K562 (cell line): Measurements from ENCODE around the gene DLGAP1. TPM values are rescaled to one million over a fixed set of nuclear protein-coding genes. Genes with fewer than 3 reads are reported as not detected.

Experiments used
- ATAC-seq: fragments of 200-7000 bp; cut with Tn5 transposase; 3 replicates; pipeline ENCODE4 v1.9.1; 2020; ENCODE audit warnings: moderate library complexity
- BruUV-seq: library from RNA; stranded (reverse); fragments of 400-500 nt; replicated peaks from 2 replicates; lab custom pipeline; 2021; lab: Mats Ljungman, UMichigan
- CTCF ChIA-PET: fragments of 300-600 bp; formaldehyde crosslinking; extraction: SDS; loops from one replicate; lab custom pipeline; 2021; ENCODE audit warnings: low intra/inter-chr PET ratio; lab: Yijun Ruan, JAX
- POLR2A ChIA-PET: fragments of 300-600, 350-650 bp; sonication (Branson Sonifier 250); formaldehyde crosslinking; extraction: SDS; loops from one replicate; lab custom pipeline; 2021; ENCODE audit warnings: antibody characterized with exemption, inconsistent platforms; lab: Yijun Ruan, JAX
- DNase-seq, 4 experiments: peaks; one replicate each; pipeline versions ENCODE4 v3.0.0 to v3.0.0-alpha.2; 2011 to 2018; ENCODE audit warnings: low spot score in 3 of 4, mixed read lengths in 3 of 4; ENCODE audit errors: extremely low read depth in 1 of 4
- FAIRE-seq: peaks from 2 replicates; lab custom pipeline; 2011; peaks lifted over from hg19 to GRCh38; lab: Jason Lieb, UNC
- H2AFZ ChIP-seq: 2 replicates; pipeline ENCODE4 v1.6.0; 2011; ENCODE audit warnings: low read depth, low read length, control low read depth, inconsistent platforms
- H3K27ac ChIP-seq: fragments of 200-600 bp; 3 replicates; pipeline ENCODE4 v1.8.0; 2011; ENCODE audit warnings: low read depth, mild to moderate bottlenecking, control low read depth, inconsistent platforms, low read length, moderate library complexity, mixed read lengths; ENCODE audit errors: extremely low read depth
- H3K27me3 ChIP-seq, 2 experiments: fragments of 300-600 bp in 1 of 2; 2 replicates in 1 of 2; 3 replicates in 1 of 2; pipeline versions ENCODE4 v1.6.0 to v1.8.0; 2011; ENCODE audit warnings: inconsistent platforms in 2 of 2, low read length in 2 of 2, mild to moderate bottlenecking in 1 of 2, mixed read lengths in 1 of 2, moderate library complexity in 1 of 2; ENCODE audit not compliant: control insufficient read depth in 2 of 2, insufficient read depth in 2 of 2
- H3K36me3 ChIP-seq: fragments of 300-600 bp; 3 replicates; pipeline ENCODE4 v1.8.0; 2011; ENCODE audit warnings: mild to moderate bottlenecking, low read length, inconsistent platforms; ENCODE audit not compliant: control insufficient read depth, insufficient read depth
- H3K4me1 ChIP-seq, 2 experiments: fragments of 200-600 bp in 1 of 2; replicated peaks in 1 of 2; 2 replicates in 1 of 2; 3 replicates in 1 of 2; pipeline versions ENCODE4 v1.5.1 to v1.8.0; 2011; ENCODE audit warnings: inconsistent platforms in 2 of 2, low read length in 2 of 2, mild to moderate bottlenecking in 1 of 2, mixed read lengths in 1 of 2, moderate library complexity in 1 of 2; ENCODE audit not compliant: control insufficient read depth in 2 of 2, insufficient read depth in 2 of 2
- H3K4me2 ChIP-seq: 2 replicates; pipeline ENCODE4 v1.6.1; 2011; ENCODE audit warnings: low read length, control low read depth, inconsistent platforms, mixed read lengths; ENCODE audit not compliant: insufficient read depth
- H3K4me3 ChIP-seq: fragments of 200-600 bp; sonication (generic), shearing (Covaris generic); 2 replicates; pipeline ENCODE4 v1.5.1; 2016; ENCODE audit warnings: control low read depth, inconsistent platforms
- H3K79me2 ChIP-seq: fragments of 200-600 bp; 3 replicates; pipeline ENCODE4 v1.8.0; 2011; ENCODE audit warnings: low read length, inconsistent platforms; ENCODE audit not compliant: control insufficient read depth, insufficient read depth
- H3K9ac ChIP-seq, 2 experiments: 2 replicates each; pipeline versions ENCODE4 v1.6.0 to v1.6.1; 2011; ENCODE audit warnings: low read depth in 2 of 2, low read length in 2 of 2, control low read depth in 1 of 2, inconsistent platforms in 1 of 2, mild to moderate bottlenecking in 1 of 2, mixed read lengths in 1 of 2; ENCODE audit not compliant: insufficient read depth in 1 of 2
- H3K9me1 ChIP-seq: one replicate; pipeline ENCODE4 v1.6.0; 2011; ENCODE audit warnings: inconsistent platforms, mild to moderate bottlenecking, low read length, moderate library complexity; ENCODE audit not compliant: control insufficient read depth, insufficient read depth
- H3K9me3 ChIP-seq: replicated peaks from 2 replicates; pipeline ENCODE4 v1.5.1; 2011; ENCODE audit warnings: low read depth, low read length, inconsistent platforms; ENCODE audit not compliant: control insufficient read depth, insufficient read depth
- H4K20me1 ChIP-seq: replicated peaks from 2 replicates; pipeline ENCODE4 v1.6.1; 2011; ENCODE audit warnings: low read length, inconsistent platforms, mixed read lengths; ENCODE audit not compliant: control insufficient read depth, insufficient read depth
- MEIS2 ChIP-seq: fragments of 450-650 bp; IDR thresholded peaks from 2 replicates; pipeline ENCODE4 v1.6.1; 2014; ENCODE audit warnings: mild to moderate bottlenecking; ENCODE audit not compliant: partially characterized antibody
- NR2F6 ChIP-seq: fragments of 450-650 bp; formaldehyde crosslinking; IDR thresholded peaks from 2 replicates; pipeline ENCODE4 v1.4.0; 2020; ENCODE audit warnings: mild to moderate bottlenecking
- ZNF324 ChIP-seq: fragments of 250-450 bp; sonication (Bioruptor Pico); IDR thresholded peaks from 2 replicates; pipeline ENCODE4 v1.4.0; 2020; ENCODE audit warnings: mild to moderate bottlenecking
- WGBS: fragments of 100-300 bp; shearing (Covaris generic); methylation state at CpG from one replicate; pipeline ENCODE4 v1.1.6; 2016; ENCODE audit warnings: low coverage, mixed read lengths; ENCODE audit not compliant: insufficient coverage; ENCODE audit errors: missing lambda C conversion rate; 5-methylcytosine and 5-hydroxymethylcytosine counted together
- in situ Hi-C: fragments of 300-500 bp; cut with MboI; formaldehyde crosslinking; loops from 4 replicates; pipeline ENCODE4 v1.15.0; 2018; ENCODE audit warnings: inconsistent platforms, mixed read lengths
- intact Hi-C: fragments of 100-400 bp; cut with micrococcal nuclease; formaldehyde crosslinking; loops from 2 replicates; pipeline ENCODE4 v1.14.2; 2022
- polyA plus RNA-seq, 8 experiments: library from polyadenylated mRNA; depleted of rRNA in 4 of 8; stranded (reverse) in 5 of 8; unstranded in 3 of 8; fragments of >200 nt; fragmentation: Nextera tagmentation in 2 of 8; fragmentation: Illumina TruSeq in 1 of 8; extraction: Ambion mirVana in 2 of 8; extraction: Trizol in 1 of 8; gene quantifications; 2 replicates each; pipeline versions ENCODE4 v1.2.1 to v1.2.3, GENCODE V29; 2011 to 2014; ENCODE audit warnings: inconsistent platforms in 1 of 8, missing spikeins in 1 of 8
- total RNA-seq, 7 experiments: library from RNA; depleted of rRNA in 6 of 7; stranded (reverse); fragments of >200 nt in 6 of 7; fragmentation: Illumina TruSeq in 2 of 7; extraction: Trizol in 2 of 7; gene quantifications; 2 replicates each; pipeline versions ENCODE4 v1.2.1 to v1.2.3, GENCODE V29; 2011 to 2021; ENCODE audit warnings: low replicate concordance in 1 of 7
- TF ChIP-seq, protein P1 (sequence below): fragments of 450-650 bp; IDR thresholded peaks from 2 replicates; pipeline ENCODE4 v1.6.1; 2016
- TF ChIP-seq, protein P2 (sequence below), 2 experiments: IDR thresholded peaks in 1 of 2; conservative IDR thresholded peaks in 1 of 2; 2 replicates each; pipeline ENCODE4 v1.6.1; 2016; ENCODE audit warnings: low read depth in 2 of 2, mild to moderate bottlenecking in 1 of 2, missing compliant biosample characterization in 1 of 2, missing genetic modification characterization in 1 of 2, moderate library complexity in 1 of 2

The DLGAP1 gene
- total and polyA plus RNA-seq, 9 of the 15 experiments (the other 6 are each of a cell fraction or from before 2014, with no cell fraction given), result 0.04 to 0.22 (median 0.08) TPM

DNA sequence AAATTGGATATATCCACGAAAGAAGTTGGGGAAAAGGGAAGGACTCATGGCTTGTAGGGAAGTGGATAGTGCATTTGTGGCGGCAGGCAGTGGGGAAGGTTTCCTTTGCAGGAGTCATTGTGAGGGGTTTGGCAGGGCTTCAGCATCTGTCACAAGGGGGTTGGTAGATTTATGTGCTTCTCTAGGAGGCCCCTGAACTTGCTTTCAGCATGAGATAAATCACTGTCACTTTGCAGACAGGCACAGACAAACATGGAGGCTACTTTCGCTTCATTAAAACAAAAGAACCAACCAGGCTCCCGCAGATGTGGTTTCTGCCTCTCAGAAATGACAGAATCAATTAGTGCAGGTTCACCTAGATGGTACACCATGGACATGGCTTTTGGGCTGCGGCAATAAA is 664.4 kb downstream of the DLGAP1 start:
- no peaks in the 10 kb centered on the region for H3K9me3 ChIP-seq
- H3K9me1 ChIP-seq, result no peaks in the 10 kb centered on the region
- in situ Hi-C loops (no loop called here), intact Hi-C loops (no loop called here)
- DNase-seq (peak in 1 of 4 experiments; percentile 9), FAIRE-seq (no peak), ATAC-seq (no peak)
- POLR2A ChIA-PET, result interaction anchor here (0.6 kb wide), 1 partner anchor 125 kb away, joined by 3 read pairs; no protein-coding TSS in a partner anchor
- no peak overlapping the region for H3K9ac ChIP-seq
- no peaks in the 10 kb centered on the region for H3K4me1 ChIP-seq
- no peak overlapping the region for H3K4me3 ChIP-seq
- no peak overlapping the region for H2AFZ ChIP-seq
- no TSS peak for BruUV-seq
- no peaks in the 10 kb centered on the region for H4K20me1 ChIP-seq
- no peak overlapping the region for H3K27ac ChIP-seq
- WGBS, result 0% methylated on average over 5 of the region's 5 CpGs
- H3K79me2 ChIP-seq, result no peaks in the 10 kb centered on the region
- TF ChIP-seq, protein P1, sequence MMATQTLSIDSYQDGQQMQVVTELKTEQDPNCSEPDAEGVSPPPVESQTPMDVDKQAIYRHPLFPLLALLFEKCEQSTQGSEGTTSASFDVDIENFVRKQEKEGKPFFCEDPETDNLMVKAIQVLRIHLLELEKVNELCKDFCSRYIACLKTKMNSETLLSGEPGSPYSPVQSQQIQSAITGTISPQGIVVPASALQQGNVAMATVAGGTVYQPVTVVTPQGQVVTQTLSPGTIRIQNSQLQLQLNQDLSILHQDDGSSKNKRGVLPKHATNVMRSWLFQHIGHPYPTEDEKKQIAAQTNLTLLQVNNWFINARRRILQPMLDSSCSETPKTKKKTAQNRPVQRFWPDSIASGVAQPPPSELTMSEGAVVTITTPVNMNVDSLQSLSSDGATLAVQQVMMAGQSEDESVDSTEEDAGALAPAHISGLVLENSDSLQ, result peak; percentile 81
- TF ChIP-seq ZNF324 (no peak), MEIS2 (peak; percentile 93), NR2F6 (CRISPR knock-in tag) (no peak)
- TF ChIP-seq, protein P2, sequence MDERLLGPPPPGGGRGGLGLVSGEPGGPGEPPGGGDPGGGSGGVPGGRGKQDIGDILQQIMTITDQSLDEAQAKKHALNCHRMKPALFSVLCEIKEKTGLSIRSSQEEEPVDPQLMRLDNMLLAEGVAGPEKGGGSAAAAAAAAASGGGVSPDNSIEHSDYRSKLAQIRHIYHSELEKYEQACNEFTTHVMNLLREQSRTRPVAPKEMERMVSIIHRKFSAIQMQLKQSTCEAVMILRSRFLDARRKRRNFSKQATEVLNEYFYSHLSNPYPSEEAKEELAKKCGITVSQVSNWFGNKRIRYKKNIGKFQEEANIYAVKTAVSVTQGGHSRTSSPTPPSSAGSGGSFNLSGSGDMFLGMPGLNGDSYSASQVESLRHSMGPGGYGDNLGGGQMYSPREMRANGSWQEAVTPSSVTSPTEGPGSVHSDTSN (CRISPR knock-in tag; IDR thresholded peaks at IDR 0.05; ENCODE audit: low read depth), result no peak
- TF ChIP-seq, protein P2 (tag; conservative IDR thresholded peaks at IDR 0.05; ENCODE audit: low read depth), result peak; percentile 99
- TF ChIP-seq, all 486 proteins: peak for 3
- H3K36me3 ChIP-seq, result no peaks in the 10 kb centered on the region
- H3K27me3 ChIP-seq, result peaks cover 15 to 19% of the 10 kb centered on the region in 2 experiments
- CTCF ChIA-PET, result no interaction called here
- H3K4me2 ChIP-seq, result no peak overlapping the region
